Right forelimb (tissue), 1 donor: ENCODE results near the gene CTDP1.

Experiments used
- DNase-seq: peaks from one replicate; pipeline ENCODE4 v3.0.0-alpha.2; 2018

Gene CTDP1

DNA sequence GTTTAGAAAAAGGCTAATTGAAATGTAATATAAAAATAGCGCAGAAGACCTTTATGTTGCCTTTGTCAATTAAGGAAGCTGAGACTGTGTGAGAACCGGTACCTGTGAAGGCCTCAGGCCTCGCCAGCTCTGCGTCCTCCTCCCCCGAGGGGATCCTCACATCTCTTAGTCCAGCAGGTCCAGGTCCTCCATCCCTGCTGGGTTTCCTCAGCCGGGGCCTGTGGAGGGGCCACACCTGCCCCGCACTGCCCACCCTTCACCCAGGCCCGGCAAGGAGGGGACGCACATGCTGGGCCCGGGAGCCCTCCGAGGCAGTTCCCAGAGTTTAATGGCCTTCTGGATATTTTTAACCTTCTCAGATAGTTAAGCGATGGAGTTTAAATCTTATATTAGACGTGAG lies 121.6 kb downstream of the CTDP1 start:
- no peak for DNase-seq

DNA sequence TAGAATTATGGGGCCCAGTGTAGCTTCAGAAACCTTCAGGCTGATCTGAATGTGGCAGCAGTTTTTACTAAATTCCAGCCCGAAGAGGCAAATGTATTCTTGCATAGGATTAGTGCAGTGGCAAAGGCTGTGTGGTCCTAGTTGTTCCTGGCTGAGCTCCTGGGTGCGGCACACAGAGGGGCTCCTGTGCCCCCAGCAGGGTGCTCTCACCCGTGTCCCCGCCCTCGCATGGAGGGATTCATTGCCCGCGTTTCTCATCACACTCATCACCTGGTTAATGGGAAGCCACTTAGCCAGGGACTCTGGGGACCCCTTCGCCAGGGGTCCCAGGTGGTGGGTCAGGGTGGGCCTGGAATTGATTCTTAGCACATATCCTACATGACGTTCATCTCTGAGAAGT lies 122.0 kb downstream of the CTDP1 start:
- no peak for DNase-seq

DNA sequence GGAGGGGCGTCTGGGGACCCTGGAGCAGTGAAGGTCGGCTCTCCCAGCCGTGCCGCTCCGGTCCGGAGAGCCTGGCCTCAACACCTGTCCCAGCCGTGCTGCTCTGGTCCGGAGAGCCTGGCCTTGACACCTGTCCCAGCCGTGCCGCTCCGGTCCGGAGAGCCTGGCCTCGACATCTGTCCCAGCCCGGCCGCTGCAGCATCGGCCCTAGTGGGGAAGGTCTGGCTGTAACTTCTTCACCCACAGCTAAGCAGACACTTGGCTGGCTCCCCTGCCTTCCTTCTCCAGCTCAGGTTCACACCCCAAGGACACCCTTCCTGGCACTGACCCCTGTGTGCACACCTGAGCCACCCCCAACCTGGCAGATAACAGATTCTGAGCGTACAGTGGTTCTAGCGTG lies 122.7 kb downstream of the CTDP1 start:
- DNase-seq = no peak

DNA sequence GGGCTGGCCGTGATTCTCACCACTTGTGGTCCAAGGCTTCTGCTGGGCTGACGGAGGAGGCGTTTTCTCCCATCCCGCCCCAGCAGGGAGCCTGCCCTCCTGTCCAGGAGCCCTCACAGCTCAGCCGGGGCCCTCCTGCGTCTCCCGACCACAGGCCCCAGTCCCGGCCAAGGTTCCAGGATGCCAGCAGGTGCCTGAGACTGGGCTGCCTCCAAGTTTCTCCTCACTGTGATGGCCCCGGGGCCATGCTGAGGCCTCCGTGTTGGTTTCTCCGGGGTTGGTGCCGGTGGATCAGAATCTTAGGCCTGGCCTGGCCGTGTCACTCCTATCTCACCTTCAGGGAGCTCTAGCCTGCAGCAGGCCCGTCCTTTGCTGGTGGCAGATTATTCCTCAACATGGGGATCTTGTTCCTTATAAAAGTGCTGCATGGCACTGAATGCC lies 124.0 kb downstream of the CTDP1 start:
- DNase-seq = no peak
